Anterior cingulate cortex (tissue), 58 donors: ENCODE data around the gene MAP2K5.

Experiments used
- DNase-seq, 58 donors: peaks; one replicate each; lab custom pipeline; 2025; lab: John Stamatoyannopoulos, UW

MAP2K5 gene

DNA sequence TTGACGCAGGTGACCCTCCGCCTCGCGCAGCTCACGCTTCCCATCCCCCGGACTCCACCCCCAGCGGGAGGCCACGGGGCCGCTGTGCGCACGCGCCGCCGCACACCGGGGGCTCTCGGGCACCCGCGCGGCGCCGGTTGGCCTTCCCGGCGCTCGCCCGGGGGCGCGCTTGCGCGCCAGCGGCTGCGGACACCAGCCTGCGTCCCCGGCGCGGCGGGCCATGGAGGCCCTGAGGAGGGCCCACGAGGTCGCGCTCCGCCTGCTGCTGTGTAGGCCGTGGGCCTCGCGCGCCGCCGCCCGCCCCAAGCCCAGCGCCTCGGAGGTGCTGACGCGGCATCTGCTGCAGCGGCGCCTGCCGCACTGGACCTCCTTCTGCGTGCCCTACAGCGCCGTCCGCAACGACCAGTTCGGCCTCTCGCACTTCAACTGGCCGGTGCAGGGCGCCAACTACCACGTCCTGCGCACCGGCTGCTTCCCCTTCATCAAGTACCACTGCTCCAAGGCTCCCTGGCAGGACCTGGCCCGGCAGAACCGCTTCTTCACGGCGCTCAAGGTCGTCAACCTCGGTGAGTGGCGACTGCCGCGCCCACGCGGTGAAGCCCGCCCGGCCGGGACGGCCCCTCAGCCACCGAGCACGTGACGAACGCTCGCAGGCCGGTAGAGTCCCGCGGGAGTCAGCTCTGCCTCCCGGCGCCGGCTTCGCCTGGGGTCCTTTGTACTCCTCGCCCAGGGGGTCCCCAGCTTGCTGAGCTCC lies 21.3 kb upstream of the MAP2K5 start, which contains the start of gene C15orf61:
TSS of gene C15orf61 (plus strand) at position 103 of the 754 bp plus-strand sequence. CDS start at position 221, 118 bp downstream.
- peak in 57 of 58 donors; percentile 28 to 89 (median 78) for DNase-seq

DNA sequence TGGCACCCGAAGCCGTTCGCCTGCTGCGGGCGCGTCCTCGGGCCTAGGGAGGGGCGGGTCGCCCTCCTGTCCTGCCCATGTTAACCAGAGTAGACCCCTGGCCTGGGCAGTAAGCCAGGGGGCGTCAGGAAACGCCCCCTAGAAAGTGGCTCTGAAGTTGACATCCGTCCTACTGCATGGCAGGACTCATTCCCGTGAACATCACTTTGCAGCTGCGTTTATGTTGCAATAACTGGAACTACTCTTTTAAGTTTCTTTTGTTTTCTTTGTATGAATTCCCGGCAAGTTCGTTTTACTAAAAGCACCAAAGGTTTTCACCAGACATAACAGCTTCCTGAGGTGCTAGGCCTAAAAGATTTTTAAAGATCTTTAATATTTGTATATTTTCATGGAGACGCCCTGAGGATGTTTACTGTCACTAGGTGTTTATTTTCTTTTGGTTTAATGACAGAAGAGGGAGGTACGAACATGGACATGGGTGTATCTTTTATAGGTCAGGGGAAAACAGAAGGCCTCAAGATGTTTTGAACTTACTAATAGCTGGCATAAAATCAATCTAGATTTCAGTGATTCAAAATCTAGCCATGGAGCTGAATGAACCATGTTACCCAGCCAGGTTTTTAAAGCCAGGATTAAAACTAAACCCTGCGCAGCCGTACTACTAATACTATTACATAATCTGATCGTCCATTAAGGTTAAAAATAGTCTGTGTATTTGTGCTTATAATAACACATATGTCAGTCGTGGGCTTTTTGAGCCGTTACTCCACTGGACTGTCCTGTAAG lies 20.5 kb upstream of the MAP2K5 start:
- peak in 3 of 58 donors; percentile 23 to 68 (median 46) for DNase-seq

DNA sequence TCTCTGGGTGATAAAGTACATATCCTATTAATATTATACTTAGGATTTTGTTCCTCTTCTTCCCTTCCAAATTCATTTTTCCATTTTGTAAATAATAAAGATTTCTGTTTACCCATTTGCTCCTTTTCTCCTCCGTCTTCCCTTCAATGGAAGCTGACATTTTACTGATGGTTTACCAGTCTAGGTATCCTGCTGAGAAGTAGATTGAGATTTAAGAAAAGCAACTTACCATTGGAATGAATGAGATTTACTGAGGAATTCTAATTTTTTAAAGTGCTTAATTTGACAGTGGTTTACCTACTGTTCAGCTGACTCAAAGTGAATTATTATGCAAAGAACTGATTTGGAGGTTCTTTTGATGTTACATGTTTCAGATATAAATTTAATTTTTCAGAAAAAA lies 19.2 kb upstream of the MAP2K5 start:
- no peak for DNase-seq

DNA sequence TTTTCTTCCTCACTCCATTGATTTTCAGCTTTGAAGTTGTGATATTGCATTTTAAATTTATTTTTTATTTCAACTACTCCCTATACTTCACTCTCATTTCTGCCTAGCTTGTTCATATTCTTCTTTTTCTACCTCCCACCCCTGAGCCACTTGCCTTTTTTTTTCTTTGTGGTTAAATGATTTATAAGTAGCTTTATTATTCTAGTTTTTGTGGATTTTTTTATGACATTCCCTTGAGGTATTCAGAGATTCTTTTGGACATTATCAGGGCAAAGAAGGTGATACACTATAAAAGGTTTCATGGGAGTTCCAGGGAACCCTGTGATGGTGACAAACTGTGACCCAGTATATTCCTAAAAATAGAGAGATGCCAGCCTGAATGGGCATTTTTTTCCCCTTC lies 18.3 kb upstream of the MAP2K5 start:
- no peak for DNase-seq

DNA sequence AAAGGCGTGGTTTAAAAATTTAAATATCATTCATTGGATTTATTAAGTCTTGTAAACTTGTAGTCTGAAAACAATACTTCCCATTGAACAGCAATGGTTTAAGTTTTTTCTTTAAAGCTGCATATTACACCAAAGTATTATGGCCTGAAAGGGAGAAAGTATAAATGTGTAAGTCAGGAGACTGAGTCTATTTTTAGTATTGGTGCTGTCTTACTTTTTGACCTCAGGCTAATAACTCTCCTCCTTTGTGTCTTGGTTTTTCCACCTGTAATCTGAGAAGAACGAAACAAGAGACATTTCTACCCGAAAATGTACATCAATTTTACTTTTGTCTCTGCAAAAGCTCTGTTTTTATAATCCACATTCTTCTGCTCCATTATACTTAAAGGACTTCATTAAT lies 14.0 kb upstream of the MAP2K5 start:
- no peak for DNase-seq

DNA sequence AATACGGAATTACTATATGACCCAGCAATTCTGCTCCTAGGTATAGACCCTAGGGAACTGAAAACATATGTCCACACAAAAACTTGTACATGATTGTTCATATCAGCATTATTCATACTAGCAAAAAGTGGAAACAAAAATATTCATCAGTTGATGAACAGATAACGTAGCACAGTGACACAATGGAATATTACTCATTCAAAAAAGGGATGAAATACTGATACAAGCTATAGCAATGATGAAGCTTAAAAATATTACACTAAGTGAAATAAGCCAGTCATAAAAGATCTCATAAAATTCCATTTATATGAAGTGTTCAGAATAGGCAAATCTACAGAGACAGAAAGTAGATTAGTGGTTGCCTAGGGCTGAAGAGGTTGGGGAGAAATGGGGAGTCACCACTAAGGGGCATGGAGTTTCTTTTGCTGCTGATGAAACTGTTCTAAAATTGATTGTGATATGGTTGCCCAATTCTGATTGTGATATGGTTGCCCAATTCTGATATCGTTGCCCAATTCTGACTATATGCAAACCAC lies 11.1 kb upstream of the MAP2K5 start:
- DNase-seq = no peak

DNA sequence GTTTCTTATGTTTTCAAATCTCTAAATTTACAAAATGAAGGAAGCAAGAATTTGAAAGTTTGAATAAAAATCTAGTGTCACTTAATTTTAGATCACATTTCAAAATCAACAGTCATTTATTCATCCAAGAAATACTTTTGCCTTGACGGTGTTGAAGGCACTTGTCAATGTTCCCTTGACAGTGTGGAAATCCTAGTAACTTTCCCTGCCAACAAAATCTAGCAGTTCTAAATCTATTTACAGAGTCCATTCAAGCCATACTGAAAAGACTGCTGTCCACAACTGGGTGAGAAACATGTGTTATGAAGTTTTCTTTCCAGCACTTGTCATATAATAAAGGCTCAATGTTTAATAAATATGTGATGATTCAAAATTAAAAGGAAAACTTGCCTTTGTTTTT lies 8.6 kb upstream of the MAP2K5 start:
- DNase-seq = no peak

DNA sequence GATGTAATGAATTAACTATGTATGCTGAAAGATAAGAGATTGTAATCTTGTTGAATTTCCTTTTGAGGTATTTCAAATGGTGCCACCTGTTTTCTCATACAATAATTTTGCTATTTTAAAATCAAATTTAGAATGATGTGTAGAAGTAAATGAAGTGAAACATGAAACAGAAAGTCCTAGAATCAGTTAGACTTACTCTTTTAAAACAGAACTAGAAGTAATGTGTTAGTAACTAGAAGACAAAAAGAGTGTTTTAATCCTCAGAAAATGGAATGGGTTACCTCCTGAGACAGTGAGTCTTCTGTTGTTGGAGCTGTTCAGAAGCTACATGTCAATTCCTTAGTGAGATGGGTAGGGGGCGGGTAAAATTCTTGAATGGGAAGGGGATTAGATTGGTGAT lies 8.1 kb upstream of the MAP2K5 start:
- DNase-seq = no peak

DNA sequence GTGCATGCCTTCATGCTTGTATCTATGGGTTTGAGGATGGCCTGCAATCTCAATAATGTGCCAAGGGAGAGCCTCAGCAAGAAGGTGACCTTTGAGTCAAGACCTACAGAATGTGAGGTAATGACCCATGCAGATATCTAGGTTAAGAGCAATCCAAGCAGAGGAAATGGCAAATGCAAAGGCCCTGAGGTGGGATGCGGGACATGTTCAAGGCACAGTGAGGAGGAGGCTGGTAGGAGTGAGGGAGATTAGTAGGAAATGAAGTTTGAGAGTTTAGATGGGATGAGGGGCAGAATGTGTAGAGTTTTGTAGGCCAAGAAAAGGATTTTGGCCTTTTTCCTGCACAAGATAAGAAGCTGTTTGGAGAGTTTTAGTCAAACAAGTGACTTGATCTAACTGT lies 4.7 kb upstream of the MAP2K5 start:
- no peak for DNase-seq

DNA sequence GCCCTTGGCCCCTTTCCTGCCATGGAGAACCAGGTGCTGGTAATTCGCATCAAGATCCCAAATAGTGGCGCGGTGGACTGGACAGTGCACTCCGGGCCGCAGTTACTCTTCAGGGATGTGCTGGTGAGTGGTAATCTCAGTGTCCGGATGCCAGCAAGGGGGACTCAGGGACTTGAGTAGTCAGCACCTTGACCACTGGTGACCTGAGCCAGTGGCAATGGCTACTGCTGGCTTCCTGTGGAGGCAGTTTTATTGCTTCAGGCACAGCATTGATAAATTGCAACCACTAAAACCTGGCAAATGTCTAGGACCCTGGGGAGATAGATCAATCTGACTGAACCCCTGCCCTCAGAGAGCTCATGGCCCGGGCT lies 830 bp downstream of the MAP2K5 start:
- peak in 7 of 58 donors; percentile 5 to 47 (median 18) for DNase-seq

DNA sequence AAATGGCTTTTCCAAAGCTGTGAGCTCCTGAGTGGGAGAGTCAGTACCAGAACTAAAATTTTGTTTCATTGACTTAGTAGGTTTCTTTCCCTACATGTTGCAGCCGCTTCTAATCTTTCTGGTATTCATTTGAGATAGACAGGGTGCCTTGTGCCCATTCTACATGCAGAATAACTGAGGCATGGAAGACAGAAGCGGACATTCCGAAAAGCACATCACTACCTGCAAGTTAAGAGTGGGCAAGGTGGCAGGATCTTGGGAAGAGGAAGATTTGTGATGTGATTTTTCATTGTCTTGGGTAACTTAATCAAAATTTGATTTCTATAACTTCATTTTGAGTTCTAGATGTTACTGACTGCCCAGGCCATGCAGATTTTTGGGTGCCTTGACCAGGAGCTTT lies 2.0 kb downstream of the MAP2K5 start:
- no peak for DNase-seq

DNA sequence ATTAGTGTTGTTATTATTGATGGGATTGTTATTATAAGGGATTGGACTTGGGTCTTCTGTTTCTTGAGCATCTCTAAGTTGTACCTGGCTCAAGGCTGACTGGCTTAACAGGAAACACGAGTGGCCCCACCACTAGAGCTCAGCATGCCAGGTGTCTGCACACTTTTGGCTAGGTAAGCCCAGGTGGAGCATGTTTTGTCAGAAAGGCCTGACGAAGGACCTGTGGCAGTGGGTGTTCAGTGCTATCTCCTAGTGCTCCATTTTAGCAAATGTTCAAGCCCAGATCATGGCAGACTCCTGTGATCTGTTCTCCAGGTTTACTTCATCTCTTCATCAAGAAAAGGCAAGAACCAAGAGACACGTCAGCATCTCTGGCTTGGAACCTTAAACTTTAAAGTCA lies 3.4 kb downstream of the MAP2K5 start:
- no peak for DNase-seq

DNA sequence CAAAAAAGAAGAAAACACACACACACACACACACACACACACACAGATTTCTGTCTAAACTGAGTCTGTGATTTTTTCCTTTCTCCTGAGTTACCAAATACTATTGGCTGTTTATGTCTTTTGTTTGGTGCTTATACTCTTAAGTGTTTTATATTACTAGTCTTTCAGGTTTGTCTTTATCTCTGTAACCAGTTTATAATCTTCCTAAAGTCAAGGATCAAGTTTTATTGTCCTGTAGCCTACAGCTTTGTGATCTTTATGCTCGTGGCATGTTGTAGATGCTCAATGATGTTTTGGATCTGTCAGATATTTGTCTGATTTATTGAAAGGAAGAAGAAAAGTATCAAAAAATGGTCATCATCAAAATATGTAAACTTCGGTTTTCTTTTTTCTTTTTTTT lies 4.6 kb downstream of the MAP2K5 start:
- DNase-seq = no peak

DNA sequence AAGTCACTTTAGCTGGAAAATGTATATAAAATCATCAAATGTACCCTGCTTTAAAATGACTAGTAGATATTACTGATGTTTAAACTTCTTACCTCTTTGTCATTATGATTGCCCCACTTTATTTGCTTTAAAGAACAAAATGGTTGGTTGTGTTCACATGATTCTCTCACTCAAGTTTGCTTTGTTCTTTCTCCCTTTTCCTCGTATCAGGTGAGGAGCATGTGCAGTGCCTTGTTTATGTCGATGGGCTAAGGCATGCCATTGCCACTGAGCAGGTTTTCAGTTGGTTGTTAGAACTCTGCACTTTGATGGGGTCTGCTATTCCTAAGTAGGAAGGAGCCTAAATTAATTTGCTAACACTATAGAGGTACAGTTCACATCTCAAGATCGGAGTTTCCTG lies 5.3 kb downstream of the MAP2K5 start:
- DNase-seq = no peak

DNA sequence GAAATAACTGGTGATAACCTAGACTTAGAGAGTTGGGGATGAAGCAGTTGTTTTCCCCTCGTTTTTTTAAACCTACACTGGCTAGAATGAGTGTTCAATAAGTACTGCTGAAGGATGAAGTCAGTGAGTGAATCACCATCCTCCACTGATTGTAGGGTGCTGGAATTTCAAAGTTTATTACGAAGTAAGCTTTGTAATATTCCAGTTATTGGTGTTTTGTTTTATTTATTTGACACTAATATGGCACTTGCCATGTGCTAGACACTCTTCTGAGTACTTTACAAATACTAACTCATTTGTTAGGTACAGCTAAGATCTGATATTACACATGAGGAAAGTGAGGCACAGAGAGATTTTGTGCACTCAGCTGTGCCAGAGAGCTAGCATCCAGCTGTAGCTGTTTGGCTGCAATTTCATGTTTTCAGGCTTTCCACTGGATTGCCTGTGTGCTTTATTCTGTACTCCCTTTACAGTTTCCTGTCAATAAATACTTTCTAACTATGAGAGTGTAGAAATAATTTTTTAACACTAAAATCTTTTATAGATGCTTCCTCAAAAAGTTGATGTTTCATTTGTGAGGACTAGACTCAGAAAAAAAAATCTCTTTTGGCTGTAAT lies 5.8 kb downstream of the MAP2K5 start:
- peak in 1 of 58 donors; percentile 6 for DNase-seq

DNA sequence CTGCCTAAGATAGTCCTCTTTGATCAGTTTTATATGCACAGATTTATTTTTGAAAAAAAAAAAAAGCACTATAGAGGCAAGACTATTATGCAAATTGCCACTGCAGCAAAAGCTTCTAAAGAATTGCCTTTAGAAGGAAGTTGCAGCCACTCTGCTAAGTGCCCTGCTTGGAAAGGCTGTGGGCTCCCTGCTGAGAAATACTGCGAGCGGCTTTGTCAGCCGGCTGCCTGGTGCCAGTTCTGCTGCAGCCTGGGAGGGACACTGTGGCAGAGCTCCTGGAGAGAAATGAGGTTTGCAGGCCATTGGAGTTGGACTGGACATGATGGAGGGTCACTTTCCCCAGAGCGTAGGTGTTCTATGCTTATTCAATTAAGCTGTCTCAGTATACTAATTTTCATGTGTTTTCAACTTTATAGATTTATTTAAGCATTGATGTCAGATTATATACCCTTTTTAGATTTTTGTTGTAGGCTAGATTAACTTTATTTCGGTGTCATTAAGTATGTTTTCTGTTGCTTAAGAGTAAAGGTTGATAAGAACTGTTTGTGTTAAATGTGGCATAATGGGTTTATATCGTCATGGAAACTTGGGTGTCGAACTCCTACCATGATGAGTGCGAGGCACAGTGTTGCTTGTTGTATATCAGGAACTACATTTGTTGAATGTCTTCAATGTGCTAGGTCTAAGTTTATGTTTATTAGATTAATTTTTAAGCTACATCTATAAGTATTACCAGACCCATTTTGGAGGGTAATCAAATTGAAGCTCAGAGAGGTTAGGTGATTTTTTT lies 6.6 kb downstream of the MAP2K5 start:
- DNase-seq = peak in 53 of 58 donors; percentile 10 to 89 (median 63)

DNA sequence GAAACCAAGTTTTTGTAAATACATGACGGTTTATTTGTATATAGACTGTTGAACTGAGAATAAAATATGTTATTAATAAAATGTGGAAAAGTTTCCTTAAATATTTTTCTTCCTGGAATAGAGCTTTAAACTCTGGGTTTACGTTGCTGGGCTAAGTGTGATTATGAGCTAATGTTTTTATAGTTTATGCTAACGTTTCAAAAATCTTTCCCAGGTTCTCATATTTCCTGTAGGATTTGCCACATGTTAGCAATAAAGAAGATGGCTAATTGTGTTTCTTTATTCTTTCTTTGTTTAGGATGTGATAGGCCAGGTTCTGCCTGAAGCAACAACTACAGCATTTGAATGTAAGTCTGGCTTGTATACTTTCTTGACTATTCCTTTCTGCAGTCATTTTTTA lies 7.2 kb downstream of the MAP2K5 start:
- DNase-seq = no peak

DNA sequence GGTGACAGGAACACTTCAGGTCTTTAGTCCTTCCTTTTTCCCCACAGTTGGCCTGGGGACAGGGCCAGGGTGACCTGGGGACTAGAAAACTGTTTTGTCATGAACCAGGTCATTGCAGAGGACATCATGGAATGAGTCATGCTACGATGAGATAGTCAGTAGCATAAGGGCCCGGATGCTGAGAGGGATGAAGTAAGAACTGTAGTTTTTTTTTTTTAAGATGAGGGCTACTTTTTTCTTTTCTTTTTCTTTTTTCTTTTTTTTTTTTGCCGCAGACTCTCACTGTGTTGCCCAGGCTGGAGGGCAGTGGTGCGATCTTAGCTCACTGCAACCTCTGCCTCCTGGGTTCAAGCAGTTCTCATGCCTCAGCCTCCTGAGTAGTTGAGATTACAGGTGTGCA lies 8.0 kb downstream of the MAP2K5 start:
- DNase-seq = no peak

DNA sequence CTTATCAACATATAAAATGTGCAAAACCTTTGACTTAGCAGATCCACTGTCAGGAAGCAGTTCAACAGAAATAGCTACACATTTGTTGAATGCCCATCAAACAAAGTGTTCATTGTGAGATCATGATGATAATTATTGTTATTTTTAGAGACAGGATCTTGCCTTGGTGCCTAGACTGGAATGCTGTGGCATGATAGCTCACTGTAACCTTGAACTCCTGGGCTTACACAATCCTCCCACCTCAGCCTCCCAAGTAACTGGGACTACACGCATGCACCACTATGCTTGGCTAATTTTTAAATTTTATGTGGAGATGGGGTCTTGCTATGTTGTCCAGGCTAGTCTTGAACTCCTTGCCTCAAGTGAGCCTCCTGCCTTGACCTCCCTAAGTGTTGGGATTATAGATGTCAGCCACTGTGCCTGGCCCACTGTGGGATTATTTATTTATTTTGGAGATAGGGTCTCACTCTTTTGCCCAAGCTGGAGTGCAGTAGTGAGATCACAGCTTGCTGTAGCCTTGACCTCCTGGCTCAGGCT lies 8.8 kb downstream of the MAP2K5 start:
- DNase-seq = no peak

DNA sequence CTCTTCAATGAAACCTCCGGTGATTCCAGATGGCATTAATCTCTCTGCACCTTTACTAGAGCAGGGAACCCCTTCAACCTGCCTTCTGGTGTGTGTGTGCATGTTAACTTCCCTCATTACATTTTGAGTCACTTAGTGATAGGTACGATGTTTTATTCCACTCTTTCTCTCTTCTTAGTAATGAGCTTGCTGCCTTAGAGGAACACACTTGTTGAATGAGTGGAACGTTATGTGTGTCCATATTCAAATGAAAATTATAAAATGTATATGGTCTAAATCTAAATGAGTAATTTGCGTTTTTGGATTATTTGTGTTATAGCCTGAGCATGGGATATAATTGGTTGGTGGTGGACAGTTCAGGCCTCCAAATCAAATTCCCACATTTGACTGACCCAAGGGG lies 12.1 kb downstream of the MAP2K5 start:
- no peak for DNase-seq
